HG03039 (cell line): ENCODE data around the gene HDGF.
A peak's percentile ranks its signal among the peaks of the same experiment; 100 is the strongest.

Experiments used
- ATAC-seq: cut with Tn5 transposase; IDR thresholded peaks from one replicate; pipeline ENCODE4 v1.9.1; 2021; ENCODE audit warnings: mild to moderate bottlenecking, moderate library complexity; ENCODE audit not compliant: unreplicated experiment

Gene HDGF

DNA sequence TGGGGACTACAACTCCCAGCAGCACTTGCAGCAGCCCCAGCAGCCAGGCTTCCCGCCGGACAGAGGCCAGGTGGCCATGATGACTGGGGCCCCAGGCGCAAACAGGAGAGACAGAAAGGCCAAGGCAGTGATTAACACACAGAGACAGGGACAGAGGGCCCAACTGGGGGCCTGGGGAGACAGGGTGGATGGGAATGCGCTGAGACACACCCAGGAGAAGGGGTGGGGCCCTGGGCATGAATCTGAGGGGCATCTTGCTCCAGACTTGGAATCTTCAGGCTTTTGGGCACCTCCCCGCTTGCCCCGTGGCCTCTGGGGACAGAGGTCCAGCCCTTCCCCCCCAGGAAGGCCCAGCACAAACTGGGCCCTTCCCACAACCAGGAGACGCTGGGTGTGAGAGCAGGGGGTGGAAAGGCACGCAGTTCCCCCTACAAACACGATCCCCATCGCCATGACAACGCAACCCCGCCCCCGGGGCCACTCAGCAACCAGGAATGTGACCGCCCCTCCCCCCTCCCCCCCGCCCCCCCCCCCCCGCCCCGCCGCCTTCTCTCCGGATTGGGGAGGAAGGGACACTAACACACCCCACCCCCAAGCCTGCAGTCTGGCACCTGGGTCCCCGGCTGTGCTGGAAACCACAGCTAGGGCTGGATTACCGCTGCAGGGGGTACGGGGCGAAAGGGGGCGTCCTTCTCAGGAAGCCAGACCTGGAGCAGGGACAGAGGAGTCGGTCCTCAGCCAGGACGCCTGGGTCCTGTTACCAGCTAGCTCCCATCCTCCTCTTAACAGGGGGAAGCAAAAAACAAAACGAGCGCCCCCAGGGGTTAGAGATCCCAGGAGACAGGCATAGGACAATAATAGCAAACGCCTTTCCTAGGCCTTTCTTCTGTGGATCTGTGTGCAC is 4.5 kb downstream of the HDGF start:
- ATAC-seq, result no peak

DNA sequence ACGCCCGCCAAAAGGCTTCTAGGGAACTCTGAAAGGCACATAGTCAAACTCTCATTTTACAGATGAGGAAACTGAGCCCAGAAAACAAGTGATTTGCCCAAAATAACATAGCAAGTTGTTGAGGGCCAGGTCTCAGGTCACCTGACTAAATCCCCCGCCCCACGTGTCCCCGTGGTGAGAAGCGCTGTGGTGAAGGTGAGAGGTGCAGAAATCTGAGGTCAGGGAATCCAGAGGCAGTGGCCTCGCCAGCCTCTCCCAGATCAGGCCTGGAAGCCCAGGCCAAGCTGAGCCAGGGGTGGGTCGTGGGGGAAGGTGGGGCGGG is 5.1 kb downstream of the HDGF start:
- no peak for ATAC-seq

DNA sequence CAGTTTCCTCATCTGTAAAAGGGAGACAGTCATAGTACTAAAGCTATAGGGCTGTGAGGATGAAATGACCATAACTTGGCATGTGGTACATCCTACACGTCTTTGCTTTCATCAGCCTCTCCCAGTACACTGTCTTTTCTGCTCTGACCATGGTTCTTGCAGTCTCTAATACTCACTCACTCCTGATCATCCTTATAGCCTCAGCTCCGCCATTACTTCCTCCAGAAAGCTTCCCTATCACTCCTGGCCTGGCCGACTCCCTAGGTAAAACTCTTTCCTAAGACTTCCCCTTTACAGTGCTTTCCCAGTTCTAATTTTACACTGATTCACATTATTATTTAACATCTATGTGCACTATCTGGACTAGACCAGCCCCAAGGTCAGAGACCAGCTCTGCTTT is 5.6 kb downstream of the HDGF start:
- no peak for ATAC-seq

DNA sequence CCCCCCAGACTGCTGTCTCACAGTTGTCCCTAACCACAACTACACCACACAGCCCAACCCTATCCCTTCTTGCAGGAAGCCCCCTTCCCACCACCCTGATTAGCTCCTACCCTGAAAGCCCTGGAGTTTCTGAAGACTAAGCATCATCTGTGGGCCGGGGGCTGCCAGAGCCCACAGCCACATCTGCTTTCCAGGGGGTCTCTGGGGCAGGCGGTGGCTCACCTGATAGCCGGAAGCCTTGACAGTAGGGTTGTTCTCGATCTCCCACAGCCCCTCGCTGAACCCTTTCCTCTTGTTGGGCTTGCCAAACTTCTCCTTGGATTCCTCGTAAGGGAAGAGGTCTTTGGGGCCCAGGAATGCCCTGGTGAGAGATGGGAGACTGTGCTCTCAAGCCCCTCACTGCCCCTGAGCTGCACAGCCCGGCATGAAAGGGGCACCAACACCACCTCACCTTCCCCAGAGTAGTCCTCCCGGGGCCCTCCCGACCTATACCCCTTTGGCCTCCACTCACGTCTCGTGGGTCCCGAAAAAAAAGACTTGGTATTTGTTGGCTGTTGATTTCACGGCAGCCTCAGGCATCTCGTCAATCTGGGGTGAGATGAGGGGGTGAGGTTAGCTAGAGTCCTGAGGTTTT is 6.6 kb downstream of the HDGF start:
- ATAC-seq, result no peak

DNA sequence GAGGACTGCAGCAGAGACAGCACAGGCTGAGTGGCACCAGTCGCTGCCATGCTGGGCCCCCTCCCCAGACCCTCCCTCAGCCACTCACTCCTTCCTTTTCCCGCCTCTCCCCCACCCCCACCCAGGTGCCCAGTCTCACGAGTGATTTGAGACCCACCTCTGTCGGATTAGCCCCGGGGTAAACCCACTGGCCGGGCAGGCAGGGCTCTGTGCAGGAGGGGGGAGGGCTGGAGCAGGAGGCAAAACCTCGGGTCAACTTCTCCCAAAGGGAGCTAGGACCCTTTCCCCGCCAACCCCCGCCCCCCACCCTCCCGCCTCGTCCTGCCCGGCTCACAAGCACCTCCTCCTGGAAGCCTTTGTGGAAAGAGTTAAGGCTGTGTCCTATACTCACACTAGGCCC is 7.1 kb downstream of the HDGF start:
- ATAC-seq, result no peak

DNA sequence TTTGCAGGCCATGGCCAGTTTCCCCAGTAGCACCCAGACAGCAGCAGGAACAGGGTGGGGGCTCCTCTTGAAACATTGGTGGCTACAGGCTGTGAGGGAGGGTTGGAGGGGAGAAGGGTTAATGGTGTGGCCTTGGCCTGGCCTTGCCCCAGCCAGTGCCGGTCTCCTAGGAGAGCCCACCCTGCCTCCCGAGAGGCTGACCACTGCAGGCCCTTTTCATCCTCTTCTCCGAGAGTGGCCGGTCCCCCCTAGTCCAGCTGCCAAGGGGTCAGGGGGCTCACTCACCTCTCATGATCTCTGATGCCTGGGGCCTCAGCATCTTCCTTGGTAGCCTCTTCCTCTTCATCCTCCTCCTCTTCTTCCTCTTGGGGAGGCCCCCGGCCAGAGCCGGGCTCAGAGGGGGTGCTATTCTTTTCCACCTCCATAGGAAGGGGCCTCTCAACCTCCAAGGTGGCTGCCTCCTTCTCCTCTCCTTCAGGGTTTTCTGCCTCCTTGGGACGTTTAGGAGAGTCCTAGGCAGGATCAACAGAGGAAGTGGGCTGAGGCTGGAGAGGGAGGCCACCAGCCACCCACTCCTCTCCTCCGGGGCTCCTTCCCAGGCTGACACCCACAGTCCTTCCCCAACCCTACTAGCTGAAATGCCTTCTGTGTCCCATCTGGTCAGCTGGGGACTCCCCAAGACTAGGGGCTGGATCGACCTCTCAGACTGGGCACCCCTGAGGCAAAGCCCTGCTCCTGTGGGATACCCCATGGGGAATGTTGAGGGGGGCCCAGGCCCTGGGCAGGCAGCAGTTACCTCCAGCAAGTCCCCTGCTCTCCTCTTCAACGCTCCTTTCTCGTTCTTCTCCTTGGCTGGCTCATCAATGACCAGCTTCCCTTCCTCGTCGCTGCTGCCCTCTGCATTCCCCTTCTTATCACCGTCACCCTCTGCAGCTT is 7.8 kb downstream of the HDGF start:
- no peak for ATAC-seq

DNA sequence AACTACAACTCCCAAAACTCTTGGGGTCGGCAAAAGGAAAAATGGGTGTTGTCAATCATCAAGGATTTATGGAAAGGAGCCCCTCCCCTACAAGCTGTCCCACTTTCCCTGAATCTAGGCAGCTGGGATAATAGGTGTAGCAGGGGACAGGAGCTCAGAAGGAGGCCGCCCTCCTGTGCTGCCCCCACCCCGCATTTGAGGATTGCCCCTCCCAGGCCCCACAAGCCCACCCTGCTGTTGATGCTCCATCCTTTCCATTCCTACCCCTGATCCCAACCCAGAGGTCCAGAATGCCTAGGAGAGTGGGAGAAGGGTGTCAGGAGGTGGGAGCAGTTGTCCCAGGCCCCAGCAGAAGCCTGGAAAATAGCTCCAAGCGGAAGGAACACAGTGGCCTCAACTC is 8.7 kb downstream of the HDGF start:
- no peak for ATAC-seq

DNA sequence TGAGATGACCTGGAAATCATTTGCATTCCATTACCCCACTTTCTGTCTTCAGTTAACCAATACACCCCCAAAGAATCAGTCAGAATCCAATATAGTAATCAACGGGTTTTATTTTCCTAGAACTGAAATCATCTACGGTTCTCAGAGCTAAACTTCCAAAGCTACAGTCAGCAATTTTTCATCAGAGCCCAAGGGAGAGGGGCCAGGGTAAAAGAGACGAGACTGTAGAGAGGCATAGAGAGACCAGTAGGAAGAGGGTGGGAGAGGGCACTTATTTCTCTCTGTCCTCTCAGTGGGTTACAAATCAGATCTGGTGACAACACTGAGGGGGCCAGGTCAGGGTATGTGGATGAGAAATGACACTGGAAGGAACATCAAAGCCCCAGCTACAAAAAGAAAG is 9.5 kb downstream of the HDGF start:
- ATAC-seq, result no peak

DNA sequence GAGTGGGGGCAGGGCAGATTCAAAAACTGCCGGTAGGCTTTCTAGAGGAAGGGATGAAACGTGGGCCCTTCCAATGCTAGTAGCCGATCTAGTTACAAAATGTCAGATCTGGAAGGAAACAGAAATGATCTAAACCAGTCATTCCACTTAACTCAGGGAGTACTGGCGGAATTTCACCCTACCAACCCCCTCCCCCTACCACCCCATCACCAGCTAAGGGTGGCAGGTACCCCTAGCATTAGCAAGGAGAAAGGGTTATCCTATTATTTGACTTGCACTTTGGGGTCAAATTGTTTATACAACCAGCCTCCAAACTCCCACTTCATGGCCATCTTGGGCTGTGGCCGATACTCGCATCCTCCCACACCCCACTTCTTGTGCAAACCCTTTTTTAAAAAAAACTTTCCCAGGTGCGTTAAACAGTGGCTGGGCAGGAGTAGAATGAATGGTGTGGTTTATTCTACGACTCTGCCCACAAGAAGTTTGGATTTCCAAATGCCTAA is 9.9 kb downstream of the HDGF start:
- ATAC-seq, result no peak

DNA sequence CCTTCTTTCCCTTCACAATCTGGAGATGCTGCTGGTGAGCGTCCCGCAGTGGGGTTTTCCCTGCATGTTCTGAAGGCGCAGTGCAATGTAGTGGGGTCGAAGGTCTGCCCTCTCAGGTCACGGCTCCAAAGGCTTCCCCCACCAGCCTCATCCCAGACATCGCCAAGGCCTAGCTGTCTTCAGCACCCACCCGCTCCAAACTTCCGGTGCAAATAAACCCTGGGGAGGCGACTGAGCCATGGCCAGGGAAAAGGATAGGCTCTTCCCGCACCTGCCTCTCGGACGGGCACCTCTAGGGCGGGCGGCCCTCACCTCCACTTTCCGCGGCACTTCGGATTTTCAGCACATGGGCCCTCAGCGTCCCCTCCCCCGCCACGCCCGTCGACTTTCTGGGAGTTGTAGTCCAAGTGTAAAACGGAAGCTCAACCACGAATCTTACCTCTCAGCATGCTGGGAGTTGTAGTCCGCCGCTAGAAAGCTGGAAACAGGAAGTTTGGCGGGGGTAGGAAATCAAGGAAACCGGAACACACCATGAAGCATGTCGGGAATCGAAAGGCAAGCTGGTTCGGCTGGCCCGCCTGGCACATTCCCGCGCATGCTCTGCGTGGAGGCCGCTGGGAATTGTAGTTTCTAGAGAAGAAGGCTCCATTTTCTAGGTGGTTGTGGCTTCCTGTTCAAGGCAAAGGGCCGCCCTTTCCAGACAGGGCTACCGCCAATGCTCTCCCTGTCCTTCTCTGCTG is 10.6 kb downstream of the HDGF start, which contains the start of gene MRPL24:
MRPL24 (minus strand) TSS at position 348 of the 740 bp plus-strand sequence. CDS start 2,384 bp downstream, outside the sequence.
- peak; percentile 79 for ATAC-seq

DNA sequence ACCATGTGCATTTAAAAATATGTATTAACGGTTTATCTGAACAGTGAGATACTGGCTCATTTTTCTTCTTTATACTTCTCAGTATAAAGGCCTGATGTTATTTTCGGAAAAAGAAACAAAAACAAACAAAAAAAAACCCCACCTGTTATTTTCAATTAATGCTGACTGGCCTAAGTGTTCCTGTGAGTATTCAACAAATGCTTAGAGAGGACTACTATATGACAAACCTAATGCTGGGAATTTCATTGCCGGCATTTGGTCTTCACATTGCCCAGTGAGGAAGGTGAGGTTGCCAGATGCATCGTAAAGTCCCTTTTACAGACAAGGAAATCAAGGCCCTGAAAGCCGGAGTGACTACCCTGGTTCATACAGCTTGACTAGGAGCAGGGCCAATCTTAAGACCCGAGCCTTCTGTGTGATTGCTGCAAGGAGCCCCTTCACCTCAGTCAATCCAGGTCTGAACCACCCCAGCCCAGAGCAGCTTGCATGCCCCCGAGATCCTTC is 11.2 kb downstream of the HDGF start:
- no peak for ATAC-seq

DNA sequence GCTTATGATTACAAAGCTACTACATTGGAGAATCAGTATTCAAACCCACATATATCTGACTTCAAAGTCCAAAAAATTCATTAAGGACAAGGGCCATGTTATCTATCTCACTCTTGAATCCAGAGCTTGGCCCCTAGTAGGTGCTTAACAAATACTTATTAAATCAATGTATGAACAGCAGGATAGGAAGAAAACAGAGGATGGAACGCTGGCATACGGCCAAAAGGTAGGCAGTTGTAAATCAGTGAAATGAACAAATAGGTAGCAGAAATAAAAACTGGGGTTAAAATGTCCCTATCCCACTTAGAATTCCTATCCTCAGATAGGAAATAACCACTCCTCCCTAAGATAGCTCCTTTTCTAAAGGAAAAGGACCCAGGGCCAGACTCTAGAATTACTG is 12.6 kb downstream of the HDGF start:
- ATAC-seq, result no peak

DNA sequence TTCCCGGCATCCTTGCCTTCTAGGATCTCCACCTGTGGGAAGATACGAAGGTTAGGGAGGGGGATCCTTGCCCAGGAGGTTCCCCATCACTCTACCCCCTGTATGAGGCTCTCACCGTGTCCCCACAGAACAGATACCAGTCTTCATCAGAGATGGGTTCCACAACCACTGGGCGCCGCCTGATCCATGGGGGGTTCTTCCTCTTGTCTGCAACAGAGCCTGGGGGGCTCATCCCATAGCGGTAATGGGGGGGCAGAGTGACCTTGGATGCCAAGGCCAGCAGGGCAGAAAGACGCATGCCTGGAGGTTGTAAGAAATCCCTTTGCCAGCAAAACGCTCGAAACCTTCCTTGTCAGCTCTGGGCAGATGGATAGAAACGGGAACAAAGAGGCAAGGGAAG is 13.1 kb downstream of the HDGF start:
- no peak for ATAC-seq

DNA sequence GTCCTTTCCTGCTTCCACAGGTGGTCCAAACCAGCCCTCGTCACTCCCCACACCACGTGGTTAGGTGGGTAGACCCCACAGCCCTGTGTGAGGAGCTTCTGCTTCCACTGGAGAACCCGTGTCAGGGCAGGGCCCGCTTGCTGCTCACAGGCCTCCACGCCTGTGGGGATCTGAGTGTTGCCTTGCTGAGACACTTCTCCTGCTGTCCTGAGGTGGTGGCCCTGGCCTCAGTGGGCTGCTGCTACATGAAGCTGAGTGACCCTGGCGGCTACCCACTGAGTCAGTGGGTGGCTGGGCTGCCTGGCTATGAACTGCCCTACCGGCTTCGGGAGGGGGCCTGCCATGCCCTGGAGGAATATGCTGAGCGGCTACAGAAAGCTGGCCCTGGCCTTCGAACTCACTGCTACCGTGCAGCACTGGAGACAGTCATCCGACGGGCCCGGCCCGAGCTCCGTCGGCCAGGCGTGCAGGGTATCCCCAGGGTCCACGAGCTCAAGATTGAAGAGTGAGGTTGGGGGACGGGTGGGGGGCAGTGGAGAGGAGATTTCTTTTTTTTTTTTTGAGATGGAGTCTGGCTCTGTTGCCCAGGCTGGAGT is 17.4 kb downstream of the HDGF start:
- no peak for ATAC-seq

DNA sequence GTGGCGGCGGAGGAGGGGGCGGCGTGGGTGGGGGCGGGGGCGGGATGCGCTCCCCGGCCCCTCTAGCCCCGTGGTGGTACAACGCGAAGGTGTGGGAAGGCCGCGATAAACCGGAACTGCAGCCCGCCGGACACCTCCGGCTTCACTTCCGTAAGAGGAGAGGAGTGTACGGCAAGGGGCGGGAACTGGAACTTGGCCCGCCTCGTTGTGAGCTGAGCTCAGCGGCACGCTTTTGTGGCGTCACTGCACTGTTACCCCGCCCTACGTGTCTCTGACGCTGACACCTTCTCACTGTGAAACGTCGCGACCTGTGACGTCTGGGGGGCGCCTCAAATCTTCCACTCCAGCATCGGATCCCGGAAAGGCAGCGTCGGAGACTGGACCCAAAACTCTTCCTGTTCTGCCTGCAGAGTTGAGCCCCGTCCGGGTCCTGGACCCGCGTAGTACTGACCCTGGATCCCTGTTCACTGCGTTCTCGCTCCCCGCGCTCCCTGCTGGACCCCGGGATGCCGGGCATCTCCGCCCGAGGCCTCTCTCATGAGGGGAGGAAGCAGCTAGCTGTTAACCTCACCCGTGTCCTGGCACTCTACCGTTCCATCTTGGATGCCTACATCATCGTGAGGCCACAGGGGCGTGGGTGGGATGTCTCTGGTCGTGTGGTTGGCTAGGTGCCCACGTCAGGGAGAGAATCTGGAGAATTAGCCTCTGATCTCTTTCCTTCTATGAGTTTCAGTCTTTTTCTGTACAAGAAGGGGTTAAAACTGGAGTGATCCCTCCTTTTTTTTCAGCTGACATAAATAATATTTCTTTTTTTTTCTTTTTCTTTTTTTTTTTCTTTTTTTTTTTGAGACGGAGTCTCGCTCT is 22.6 kb downstream of the HDGF start, which contains the start of gene ISG20L2:
ISG20L2 (minus strand) TSS at position 168 of the 864 bp plus-strand sequence. CDS start 1,114 bp downstream, outside the sequence.
- peak; percentile 77 for ATAC-seq

DNA sequence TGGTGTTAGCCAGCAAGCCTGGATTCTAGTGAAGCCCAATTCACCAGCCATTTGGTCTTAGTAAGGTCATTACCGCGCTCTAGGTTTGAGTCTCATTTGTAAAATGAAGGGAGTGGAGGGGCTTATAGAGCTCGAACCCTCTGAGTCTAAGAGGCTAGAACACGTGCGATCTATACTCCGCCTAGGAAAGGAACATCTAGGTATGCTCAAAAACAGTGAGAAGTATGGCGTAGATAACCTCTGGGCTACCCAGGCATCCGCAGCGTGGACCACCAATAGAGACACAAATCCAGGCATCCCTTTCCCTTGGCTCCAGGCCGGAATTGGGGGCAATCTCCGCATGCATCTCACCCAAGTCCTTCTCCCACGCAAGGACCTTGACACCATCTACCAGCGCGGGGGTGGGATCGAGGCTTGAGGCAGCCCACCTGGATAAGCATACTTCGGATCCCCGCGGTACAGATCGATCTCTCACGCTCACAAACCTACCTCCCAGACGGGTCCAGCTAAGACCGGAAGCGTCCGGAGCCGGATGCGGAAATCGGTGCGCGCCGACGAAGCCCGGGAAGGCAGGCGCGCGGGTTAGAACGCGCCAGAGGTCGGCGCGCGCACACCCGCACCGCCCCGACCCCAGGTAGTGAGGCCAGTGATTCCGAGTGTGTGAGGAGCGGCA is 23.4 kb downstream of the HDGF start, which contains the start of gene METTL25B:
METTL25B (plus strand) TSS at position 544 of the 673 bp plus-strand sequence. CDS start 636 bp downstream, outside the sequence.
- peak; percentile 58 for ATAC-seq

DNA sequence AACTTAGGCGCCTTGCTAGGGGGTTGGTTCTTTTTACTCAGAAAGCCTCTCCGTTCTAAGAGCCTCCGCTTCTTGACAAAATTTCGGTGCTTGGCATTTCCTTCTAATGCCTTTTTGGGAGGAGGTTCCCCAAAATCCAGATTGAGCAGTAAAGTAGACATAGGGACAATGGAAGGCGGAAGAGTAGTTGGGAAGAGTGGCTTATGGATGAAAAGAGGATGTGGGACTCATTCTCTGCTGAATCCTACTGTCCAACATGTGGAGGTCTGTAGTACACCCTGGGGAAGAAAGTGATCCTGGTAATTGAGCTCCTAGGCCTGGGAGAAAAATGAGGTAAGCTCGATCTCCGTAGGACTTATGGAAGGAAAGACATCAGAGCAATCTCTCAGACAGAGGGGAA is 24.0 kb downstream of the HDGF start:
- no peak for ATAC-seq
